Calu3 (cell line): Measurements from ENCODE around the gene VWA8. TPM values are rescaled to one million over a fixed set of nuclear protein-coding genes. Genes with fewer than 3 reads are reported as not detected.

Experiments used
- Bru-seq: library from RNA; stranded (reverse); fragments of 400-500 nt; gene quantifications from one replicate; lab custom pipeline; 2021; lab: Mats Ljungman, UMichigan
- BruChase-seq, 2 experiments: library from RNA; stranded (reverse); fragments of 400-500 nt; gene quantifications; one replicate each; lab custom pipeline; 2021; lab: Mats Ljungman, UMichigan
- BruUV-seq: library from RNA; stranded (reverse); fragments of 400-500 nt; replicated peaks from 2 replicates; lab custom pipeline; 2021; lab: Mats Ljungman, UMichigan
- CTCF ChIA-PET: fragments of 300-600 bp; sonication (Branson Sonifier 250); formaldehyde crosslinking; loops from one replicate; lab custom pipeline; 2022; ENCODE audit warnings: antibody characterized with exemption; lab: Charles Lee
- DNase-seq: peaks from one replicate; pipeline ENCODE4 v3.0.0; 2022
- H3K27ac Mint-ChIP-seq: one replicate; pipeline ENCODE4 v1.8.0; 2022; ENCODE audit warnings: mixed read lengths; ENCODE audit not compliant: unreplicated experiment
- H3K27me3 Mint-ChIP-seq: one replicate; pipeline ENCODE4 v1.8.0; 2022; ENCODE audit warnings: mixed read lengths; ENCODE audit not compliant: unreplicated experiment
- H3K36me3 Mint-ChIP-seq: one replicate; pipeline ENCODE4 v1.8.0; 2022; ENCODE audit warnings: mild to moderate bottlenecking, moderate library complexity, mixed read lengths; ENCODE audit not compliant: insufficient read depth, unreplicated experiment
- H3K4me1 Mint-ChIP-seq: one replicate; pipeline ENCODE4 v1.8.0; 2022; ENCODE audit warnings: mild to moderate bottlenecking, low read depth, mixed read lengths; ENCODE audit not compliant: unreplicated experiment
- H3K4me3 Mint-ChIP-seq: one replicate; pipeline ENCODE4 v1.8.0; 2022; ENCODE audit warnings: mild to moderate bottlenecking, low read depth, moderate library complexity, mixed read lengths; ENCODE audit not compliant: unreplicated experiment
- H3K9me3 Mint-ChIP-seq: one replicate; pipeline ENCODE4 v1.8.0; 2022; ENCODE audit warnings: low read depth, mixed read lengths; ENCODE audit not compliant: unreplicated experiment
- intact Hi-C: fragments of 100-400 bp; cut with micrococcal nuclease; formaldehyde crosslinking; loops from one replicate; pipeline ENCODE4 v1.10.0; 2022; ENCODE audit not compliant: unreplicated experiment
- long read RNA-seq: library from polyadenylated mRNA; stranded (forward); transcript quantifications from one replicate; pipeline ENCODE4 v2.0.0, GENCODE V29; 2022
- total RNA-seq: library from RNA; stranded (reverse); gene quantifications from 2 replicates; pipeline ENCODE4 v1.2.3, GENCODE V29; 2022
- TF ChIP-seq, protein P1 (sequence below): fragments of 200-600 bp; IDR thresholded peaks from one replicate; pipeline ENCODE4 v1.8.0; 2022; ENCODE audit warnings: antibody characterized with exemption; ENCODE audit not compliant: unreplicated experiment

The VWA8 gene
- total RNA-seq = 13.8 and 15.2 TPM in 2 replicates
- Bru-seq, nascent RNA = percentile 70 among the genes with signal in this experiment
- BruChase-seq, experiment 1, labeled RNA remaining after a 6-hour chase = percentile 53 among the genes with signal in this experiment
- BruChase-seq, experiment 2, labeled RNA remaining after a 2-hour chase = percentile 51 among the genes with signal in this experiment
- long read RNA-seq, full-length matches to known transcripts = 1 of 4 reads
- long read RNA-seq, partial matches to known transcripts = 0 of 4 reads
- long read RNA-seq, other reads (novel, unspliced or antisense) = 3 of 4 reads

DNA sequence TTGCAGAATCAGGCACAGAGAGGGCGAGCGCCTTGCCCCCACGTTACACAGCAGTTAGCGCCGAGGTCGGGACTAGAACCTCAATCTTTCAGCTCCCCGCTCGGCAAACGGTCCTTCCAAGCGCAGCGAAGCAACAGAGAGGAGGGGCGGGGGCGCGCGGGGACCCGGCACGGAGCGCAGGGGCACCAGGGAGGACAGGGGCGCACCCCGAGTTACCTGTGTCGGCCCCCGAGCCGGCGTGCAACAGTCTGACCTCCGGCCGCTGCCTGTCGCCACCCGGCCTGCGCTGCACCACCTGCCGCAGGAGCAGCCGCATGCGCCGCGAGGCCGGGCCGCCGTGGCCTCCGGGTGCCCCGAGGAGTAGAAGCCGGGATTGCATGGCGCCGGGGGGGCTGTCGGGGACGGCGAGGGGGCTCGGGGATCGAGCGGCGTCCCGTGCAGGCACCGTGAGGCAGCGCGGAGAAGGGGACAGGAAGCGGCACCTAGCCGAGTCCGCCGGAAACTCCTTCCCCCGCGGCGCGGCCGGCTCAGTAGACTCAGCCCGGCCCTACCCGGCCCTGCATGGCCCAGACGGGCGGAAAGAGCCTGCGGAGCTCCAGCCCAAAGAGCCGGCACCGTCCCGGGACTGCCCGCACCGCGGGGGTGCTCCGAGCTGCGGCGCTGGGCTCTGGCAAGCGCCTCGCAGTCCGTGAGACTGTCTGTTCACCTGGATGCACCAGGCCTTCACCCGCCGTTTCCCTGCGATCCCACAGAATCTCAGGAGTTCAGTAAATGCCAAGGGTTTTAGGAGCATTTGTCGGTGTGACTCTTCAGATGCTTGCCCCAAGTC, at the start of gene VWA8:
Gene VWA8, minus strand, starts transcription at position 473 of the 829 bp plus-strand sequence. Its CDS starts 94 bp downstream, at position 379.
- peak within 1 kb of the TSS; percentile 78 for H3K4me3 Mint-ChIP-seq
- intact Hi-C loops = no loop called here
- CTCF ChIA-PET = no interaction called here
- H3K27ac Mint-ChIP-seq = peak within 1 kb of the TSS; percentile 63
- H3K4me1 Mint-ChIP-seq = peaks cover 17% of the 10 kb centered on the region
- TF ChIP-seq, protein P1, sequence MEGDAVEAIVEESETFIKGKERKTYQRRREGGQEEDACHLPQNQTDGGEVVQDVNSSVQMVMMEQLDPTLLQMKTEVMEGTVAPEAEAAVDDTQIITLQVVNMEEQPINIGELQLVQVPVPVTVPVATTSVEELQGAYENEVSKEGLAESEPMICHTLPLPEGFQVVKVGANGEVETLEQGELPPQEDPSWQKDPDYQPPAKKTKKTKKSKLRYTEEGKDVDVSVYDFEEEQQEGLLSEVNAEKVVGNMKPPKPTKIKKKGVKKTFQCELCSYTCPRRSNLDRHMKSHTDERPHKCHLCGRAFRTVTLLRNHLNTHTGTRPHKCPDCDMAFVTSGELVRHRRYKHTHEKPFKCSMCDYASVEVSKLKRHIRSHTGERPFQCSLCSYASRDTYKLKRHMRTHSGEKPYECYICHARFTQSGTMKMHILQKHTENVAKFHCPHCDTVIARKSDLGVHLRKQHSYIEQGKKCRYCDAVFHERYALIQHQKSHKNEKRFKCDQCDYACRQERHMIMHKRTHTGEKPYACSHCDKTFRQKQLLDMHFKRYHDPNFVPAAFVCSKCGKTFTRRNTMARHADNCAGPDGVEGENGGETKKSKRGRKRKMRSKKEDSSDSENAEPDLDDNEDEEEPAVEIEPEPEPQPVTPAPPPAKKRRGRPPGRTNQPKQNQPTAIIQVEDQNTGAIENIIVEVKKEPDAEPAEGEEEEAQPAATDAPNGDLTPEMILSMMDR = no peak
- H3K27me3 Mint-ChIP-seq = no peaks in the 10 kb centered on the region
- H3K9me3 Mint-ChIP-seq = no peaks in the 10 kb centered on the region
- BruUV-seq = no TSS peak
- DNase-seq = peak; percentile 77
- H3K36me3 Mint-ChIP-seq = peaks cover 17% of the 10 kb centered on the region

DNA sequence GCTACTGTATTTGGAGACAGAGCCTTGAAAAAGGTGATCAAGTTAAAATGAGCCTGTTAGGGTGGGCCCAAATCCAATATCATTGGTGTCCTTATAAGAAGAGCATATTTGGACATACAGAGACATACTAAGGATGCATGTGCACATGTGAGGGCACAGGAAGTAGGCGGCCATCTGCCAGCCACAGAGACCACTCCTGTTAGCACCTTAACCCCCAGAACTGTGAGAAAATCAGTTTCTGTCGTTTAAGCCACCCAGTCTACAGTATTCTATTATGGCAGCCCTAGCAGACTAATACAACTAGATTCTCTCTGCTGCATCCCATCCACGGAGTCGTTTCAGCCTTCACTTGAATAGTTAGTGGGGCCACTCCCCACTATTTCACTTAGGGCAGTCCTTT, 48.1 kb upstream of the VWA8 start:
- Mint-ChIP-seq H3K27ac (no peak overlapping the region), H3K4me1 (peaks cover 10% of the 10 kb centered on the region), H3K27me3 (peaks cover 8% of the 10 kb centered on the region), H3K4me3 (no peak overlapping the region), H3K36me3 (no peaks in the 10 kb centered on the region), H3K9me3 (no peaks in the 10 kb centered on the region)
- TF ChIP-seq, protein P1 = no peak
- BruUV-seq = no TSS peak
- intact Hi-C loops = no loop called here
- CTCF ChIA-PET = no interaction called here
- DNase-seq = no peak

DNA sequence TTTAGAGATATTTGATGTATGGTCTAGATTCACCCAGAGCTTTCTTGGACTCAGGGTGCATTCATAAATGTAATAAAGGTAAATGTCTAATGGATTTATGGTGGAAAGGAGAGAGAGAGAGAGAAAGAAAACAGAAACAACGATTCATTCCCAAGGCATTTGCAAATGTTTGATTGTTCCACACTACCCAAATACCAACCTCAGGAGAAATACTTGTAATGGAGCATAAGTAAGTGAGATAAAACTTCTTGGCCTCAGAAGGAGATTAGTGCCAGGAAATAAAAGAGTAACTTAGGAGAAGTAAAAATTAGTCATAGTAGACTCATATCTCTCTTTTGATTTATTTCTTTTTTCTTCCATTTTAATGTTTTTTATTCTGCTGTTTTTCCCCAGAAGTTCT, 46.9 kb upstream of the VWA8 start:
- Mint-ChIP-seq H3K36me3 (no peaks in the 10 kb centered on the region), H3K27me3 (peaks cover 8% of the 10 kb centered on the region), H3K4me1 (peaks cover 10% of the 10 kb centered on the region), H3K9me3 (no peaks in the 10 kb centered on the region), H3K27ac (no peak overlapping the region), H3K4me3 (no peak overlapping the region)
- no peak for DNase-seq
- CTCF ChIA-PET = no interaction called here
- TF ChIP-seq, protein P1 = no peak
- intact Hi-C loops = no loop called here
- no TSS peak for BruUV-seq

DNA sequence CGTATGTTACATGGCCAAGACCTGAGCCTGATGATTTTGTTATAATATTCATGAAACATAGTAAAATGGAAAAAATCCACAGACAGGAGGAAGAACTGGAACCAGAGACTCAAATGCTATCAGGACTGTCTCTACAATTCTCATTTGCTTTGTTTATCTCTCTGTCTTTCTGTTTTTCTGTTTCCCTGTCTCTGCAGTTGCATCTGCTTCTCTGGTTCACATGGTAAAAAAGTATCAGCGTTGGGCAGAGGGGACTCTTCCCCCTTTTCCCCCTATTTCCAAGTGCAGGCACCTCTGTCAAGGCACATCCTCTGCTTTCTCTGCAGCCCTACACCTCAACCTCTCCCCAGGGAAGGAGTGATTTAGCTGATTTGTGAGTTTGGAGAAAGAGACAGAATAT, 41.2 kb upstream of the VWA8 start:
- Mint-ChIP-seq H3K27ac (no peak overlapping the region), H3K4me1 (no peaks in the 10 kb centered on the region), H3K36me3 (no peaks in the 10 kb centered on the region), H3K27me3 (peaks cover 8% of the 10 kb centered on the region), H3K9me3 (no peaks in the 10 kb centered on the region), H3K4me3 (no peak overlapping the region)
- TF ChIP-seq, protein P1 = no peak
- no peak for DNase-seq
- BruUV-seq = no TSS peak
- CTCF ChIA-PET = no interaction called here
- intact Hi-C loops = no loop called here
